Nephron progenitor cell (in vitro differentiated cells): ENCODE data around the gene RGS21.

ENCODE experiments used
- DNase-seq: peaks from one replicate; pipeline ENCODE4 v3.0.0; 2021
- H3K27ac Mint-ChIP-seq: 2 replicates; pipeline ENCODE4 v1.8.0; 2021; ENCODE audit warnings: mild to moderate bottlenecking, moderate library complexity, mixed read lengths
- H3K27me3 Mint-ChIP-seq: 2 replicates; pipeline ENCODE4 v1.8.0; 2021; ENCODE audit warnings: mild to moderate bottlenecking, low read depth, mixed read lengths; ENCODE audit not compliant: poor library complexity
- H3K36me3 Mint-ChIP-seq: 2 replicates; pipeline ENCODE4 v1.8.0; 2021; ENCODE audit warnings: low read depth, mixed read lengths
- H3K4me1 Mint-ChIP-seq: 2 replicates; pipeline ENCODE4 v1.8.0; 2021; ENCODE audit warnings: mixed read lengths
- H3K4me3 Mint-ChIP-seq: 2 replicates; pipeline ENCODE4 v1.8.0; 2021; ENCODE audit warnings: mild to moderate bottlenecking, moderate library complexity, mixed read lengths
- H3K9me3 Mint-ChIP-seq: 2 replicates; pipeline ENCODE4 v1.8.0; 2021; ENCODE audit warnings: mild to moderate bottlenecking, moderate library complexity, mixed read lengths
- CTCF ChIP-seq: fragments of 200-600 bp; sonication (generic); IDR thresholded peaks from 2 replicates; pipeline ENCODE4 v1.5.0; 2021; ENCODE audit warnings: antibody characterized with exemption

Gene RGS21

GRCh38 chr1:192378276-192378675 is 61.5 kb downstream of the RGS21 start:
- H3K4me3 Mint-ChIP-seq, result no peak overlapping the region
- no peak overlapping the region for H3K27ac Mint-ChIP-seq
- TF ChIP-seq CTCF, result no peak
- no peaks in the 10 kb centered on the region for H3K4me1 Mint-ChIP-seq
- no peak for DNase-seq
- peaks cover 4% of the 10 kb centered on the region for H3K9me3 Mint-ChIP-seq
- H3K27me3 Mint-ChIP-seq, result no peaks in the 10 kb centered on the region
- no peaks in the 10 kb centered on the region for H3K36me3 Mint-ChIP-seq

GRCh38 chr1:192378878-192379277 is 62.1 kb downstream of the RGS21 start:
- Mint-ChIP-seq H3K4me3 (no peak overlapping the region), H3K9me3 (peaks cover 10% of the 10 kb centered on the region), H3K4me1 (no peaks in the 10 kb centered on the region), H3K36me3 (no peaks in the 10 kb centered on the region), H3K27me3 (no peaks in the 10 kb centered on the region), H3K27ac (no peak overlapping the region)
- TF ChIP-seq CTCF, result no peak
- DNase-seq, result no peak

GRCh38 chr1:192379554-192379953 is 62.8 kb downstream of the RGS21 start:
- no peak for TF ChIP-seq CTCF
- Mint-ChIP-seq H3K4me1 (no peaks in the 10 kb centered on the region), H3K27ac (no peak overlapping the region), H3K9me3 (peaks cover 14% of the 10 kb centered on the region), H3K4me3 (no peak overlapping the region), H3K27me3 (no peaks in the 10 kb centered on the region), H3K36me3 (no peaks in the 10 kb centered on the region)
- no peak for DNase-seq

- Mint-ChIP-seq H3K9me3 (peaks cover 24% of the 10 kb centered on the region), H3K36me3 (no peaks in the 10 kb centered on the region), H3K27me3 (no peaks in the 10 kb centered on the region), H3K27ac (no peak overlapping the region), H3K4me3 (no peak overlapping the region), H3K4me1 (no peaks in the 10 kb centered on the region)
- DNase-seq, result no peak
- no peak for TF ChIP-seq CTCF
Measured at GRCh38 chr1:192382758-192383157, 66.0 kb downstream of the RGS21 start.

- no peak overlapping the region for H3K4me3 Mint-ChIP-seq
- H3K27me3 Mint-ChIP-seq, result no peaks in the 10 kb centered on the region
- peaks cover 26% of the 10 kb centered on the region for H3K9me3 Mint-ChIP-seq
- no peaks in the 10 kb centered on the region for H3K4me1 Mint-ChIP-seq
- no peak for TF ChIP-seq CTCF
- H3K27ac Mint-ChIP-seq, result no peak overlapping the region
- no peaks in the 10 kb centered on the region for H3K36me3 Mint-ChIP-seq
- no peak for DNase-seq
Measured at GRCh38 chr1:192386051-192386650, 69.4 kb downstream of the RGS21 start.

- H3K27ac Mint-ChIP-seq, result no peak overlapping the region
- H3K4me1 Mint-ChIP-seq, result no peaks in the 10 kb centered on the region
- peaks cover 5% of the 10 kb centered on the region for H3K9me3 Mint-ChIP-seq
- no peaks in the 10 kb centered on the region for H3K36me3 Mint-ChIP-seq
- no peak overlapping the region for H3K4me3 Mint-ChIP-seq
- H3K27me3 Mint-ChIP-seq, result no peaks in the 10 kb centered on the region
- TF ChIP-seq CTCF, result no peak
- no peak for DNase-seq
Measured at GRCh38 chr1:192395211-192395610, 78.4 kb downstream of the RGS21 start.
